Skeletal muscle tissue (tissue), 4 donors: Measurements from ENCODE around the gene CKAP5. TPM values are rescaled to one million over a fixed set of nuclear protein-coding genes. Genes with fewer than 3 reads are reported as not detected.

Experiments used
- H3K27ac ChIP-seq: one replicate; pipeline ENCODE4 v1.7.0; 2013; ENCODE audit warnings: mild to moderate bottlenecking, low read depth, low read length, inconsistent platforms
- H3K27me3 ChIP-seq, 3 donors: one replicate each; pipeline ENCODE4 v1.7.0; 2013; ENCODE audit warnings: low read length in 3 of 3; ENCODE audit not compliant: control insufficient read depth in 3 of 3, insufficient read depth in 3 of 3
- H3K36me3 ChIP-seq, 3 donors: one replicate each; pipeline ENCODE4 v1.7.0; 2013; ENCODE audit warnings: low read length in 3 of 3; ENCODE audit not compliant: control insufficient read depth in 3 of 3, insufficient read depth in 3 of 3
- H3K4me1 ChIP-seq, 3 donors: one replicate each; pipeline ENCODE4 v1.7.0; 2013; ENCODE audit warnings: low read length in 3 of 3, mild to moderate bottlenecking in 3 of 3; ENCODE audit not compliant: control insufficient read depth in 3 of 3, insufficient read depth in 3 of 3
- H3K4me3 ChIP-seq, 3 donors: one replicate each; pipeline ENCODE4 v1.7.0; 2013; ENCODE audit warnings: low read length in 3 of 3
- H3K9ac ChIP-seq, 3 donors: one replicate each; pipeline ENCODE4 v1.7.0; 2013; ENCODE audit warnings: low read length in 3 of 3, mild to moderate bottlenecking in 3 of 3, moderate library complexity in 2 of 3, low read depth in 1 of 3
- H3K9me3 ChIP-seq, 3 donors: one replicate each; pipeline ENCODE4 v1.7.0; 2013; ENCODE audit warnings: low read length in 3 of 3; ENCODE audit not compliant: control insufficient read depth in 3 of 3
- total RNA-seq: library from RNA; depleted of rRNA; stranded (reverse); fragments of >200 nt; gene quantifications from one replicate; pipeline ENCODE4 v1.2.3, GENCODE V29; 2014
- donor health status: Osteomylitis.

CKAP5 gene
- total RNA-seq, 1 donor from 2014 or later = 58.5 TPM

DNA sequence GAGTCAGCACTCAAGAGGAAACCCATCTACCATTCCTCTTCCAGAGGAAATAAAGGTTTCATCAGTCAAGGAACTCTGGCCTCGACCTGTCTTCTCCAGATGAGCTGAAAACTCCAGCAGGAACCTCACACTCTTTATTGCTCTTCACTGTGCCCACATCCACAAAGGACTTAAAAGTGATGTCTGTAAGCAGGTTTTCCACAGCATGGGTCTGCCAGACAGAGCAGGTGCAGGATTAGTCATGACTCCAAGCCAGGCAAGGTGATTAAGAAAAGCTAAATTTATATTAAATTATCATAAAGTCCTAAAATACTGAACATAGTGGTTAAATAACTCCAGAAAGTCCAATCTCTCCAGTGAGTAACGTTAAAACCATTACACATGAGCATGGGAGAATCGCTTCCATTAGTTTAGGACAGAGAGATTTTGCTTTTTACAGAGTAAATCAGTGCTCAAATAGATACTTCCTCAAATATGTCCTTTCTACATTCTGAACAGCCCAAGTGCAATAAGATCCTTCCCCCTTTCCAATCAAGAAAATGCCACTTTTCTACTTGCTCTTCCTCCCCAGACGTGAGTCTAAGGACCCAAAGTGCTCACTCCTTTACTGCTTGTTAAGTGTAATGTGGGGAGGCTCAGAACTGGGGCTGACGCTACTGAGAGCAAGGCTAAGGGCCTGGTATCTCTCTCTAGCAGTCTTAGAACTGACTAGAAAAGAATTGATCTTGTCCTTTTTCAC is 10.7 kb upstream of the CKAP5 start:
- Histone ChIP-seq H3K27me3 (no peaks in the 10 kb centered on the region), H3K36me3 (peaks cover 11 to 19% (median 12%) of the 10 kb centered on the region in 3 donors), H3K9me3 (no peaks in the 10 kb centered on the region), H3K4me1 (peaks cover 0 to 6% (median 6%) of the 10 kb centered on the region in 3 donors), H3K9ac (no peak overlapping the region), H3K27ac (no peak overlapping the region), H3K4me3 (no peak overlapping the region)

DNA sequence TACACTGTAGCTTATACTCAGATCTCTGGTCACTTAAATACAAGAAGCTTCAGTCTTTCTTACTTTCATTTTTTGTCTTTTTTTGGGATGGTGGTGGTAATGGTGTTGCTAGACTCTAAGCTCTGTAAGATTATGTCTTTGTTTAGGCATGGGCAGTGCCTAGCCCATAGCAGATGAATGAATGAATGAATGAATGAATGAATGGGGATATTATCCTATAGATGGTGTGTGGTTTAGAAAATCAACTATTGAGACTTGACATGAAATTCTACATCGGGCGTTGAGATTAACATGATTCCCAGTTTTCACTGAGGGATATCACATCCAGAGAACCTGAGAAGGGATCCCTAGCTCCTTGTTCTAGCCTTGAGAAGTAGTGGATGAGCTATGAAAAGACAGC is 9.8 kb upstream of the CKAP5 start:
- Histone ChIP-seq H3K9me3 (no peaks in the 10 kb centered on the region), H3K27ac (no peak overlapping the region), H3K36me3 (peaks cover 11 to 19% (median 12%) of the 10 kb centered on the region in 3 donors), H3K9ac (no peak overlapping the region), H3K4me1 (peaks cover 0 to 6% (median 5%) of the 10 kb centered on the region in 3 donors), H3K4me3 (no peak overlapping the region), H3K27me3 (no peaks in the 10 kb centered on the region)

DNA sequence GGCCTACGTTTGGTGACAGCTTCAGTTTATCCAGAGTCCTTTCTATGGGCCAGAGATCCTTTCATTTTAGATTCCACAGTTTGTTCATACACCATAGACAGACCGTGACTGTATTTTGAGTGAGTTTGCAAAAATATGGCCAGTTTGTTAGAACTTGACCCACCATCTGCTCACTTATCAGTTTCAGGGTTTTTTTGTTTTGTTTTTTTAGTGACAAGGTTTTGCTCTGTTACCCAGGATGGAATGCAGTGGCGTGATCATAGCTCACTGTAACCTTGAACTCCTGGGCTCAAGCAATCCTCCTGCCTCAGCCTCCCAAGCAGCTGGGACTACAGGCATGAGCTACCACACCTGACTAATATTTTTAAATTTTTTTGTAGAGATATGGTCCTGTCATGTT is 9.1 kb upstream of the CKAP5 start:
- Histone ChIP-seq H3K4me3 (no peak overlapping the region), H3K9me3 (no peaks in the 10 kb centered on the region), H3K27me3 (no peaks in the 10 kb centered on the region), H3K36me3 (peaks cover 11 to 15% (median 12%) of the 10 kb centered on the region in 3 donors), H3K9ac (no peak overlapping the region), H3K27ac (no peak overlapping the region), H3K4me1 (peaks cover 0 to under 1% (median 0%) of the 10 kb centered on the region in 3 donors)

DNA sequence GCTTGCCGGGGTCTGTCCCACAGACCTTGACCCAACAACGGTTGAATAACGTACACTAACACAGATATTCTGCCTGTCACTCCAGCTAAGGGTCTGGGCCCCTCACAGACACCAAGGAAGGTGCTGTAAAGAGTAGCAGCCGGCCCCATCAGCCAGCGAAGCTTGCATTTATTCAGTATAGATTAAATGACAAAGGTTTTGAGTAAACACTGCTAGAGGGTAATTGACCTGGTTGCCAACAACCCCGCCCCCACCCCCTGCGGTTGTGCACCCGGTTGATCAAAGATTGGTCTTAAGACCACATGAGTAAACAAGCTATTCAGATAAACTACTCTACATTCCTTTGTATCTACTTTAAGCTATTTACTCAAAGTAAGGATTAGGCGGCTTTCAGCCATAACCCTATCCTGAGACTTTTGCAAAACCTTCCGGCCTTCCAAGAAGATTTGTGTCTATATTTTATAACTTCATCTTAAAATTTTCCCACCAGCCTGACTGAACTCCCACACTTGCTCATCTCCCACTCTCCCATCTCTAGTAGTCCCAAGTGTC is 4.8 kb upstream of the CKAP5 start:
- H3K27ac ChIP-seq = no peak overlapping the region
- H3K9me3 ChIP-seq = no peaks in the 10 kb centered on the region
- H3K9ac ChIP-seq = no peak overlapping the region
- no peak overlapping the region for H3K4me3 ChIP-seq
- no peaks in the 10 kb centered on the region for H3K27me3 ChIP-seq
- peaks cover 0 to 3% (median 0%) of the 10 kb centered on the region in 3 donors for H3K4me1 ChIP-seq
- H3K36me3 ChIP-seq = no peaks in the 10 kb centered on the region

DNA sequence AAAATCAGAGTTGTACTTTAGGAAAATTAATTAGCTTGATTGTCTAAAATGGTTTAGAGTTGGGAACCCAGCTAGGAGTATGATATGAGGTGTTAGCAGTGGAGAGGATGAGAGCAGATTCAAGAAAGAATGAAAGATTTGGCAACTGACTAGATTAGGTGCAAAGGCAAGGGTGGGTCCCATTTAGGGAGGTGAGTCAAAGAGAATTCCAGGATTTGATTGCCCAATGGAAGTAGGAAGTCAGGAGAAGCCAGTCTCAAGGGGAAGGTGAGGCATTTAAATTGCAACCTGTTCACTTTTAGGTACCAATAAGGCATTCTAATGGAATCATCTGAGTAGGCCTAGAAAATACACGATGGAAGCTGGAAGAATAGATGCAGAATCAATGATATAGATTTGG is 3.6 kb upstream of the CKAP5 start:
- no peaks in the 10 kb centered on the region for H3K36me3 ChIP-seq
- H3K9ac ChIP-seq = no peak overlapping the region
- no peak overlapping the region for H3K27ac ChIP-seq
- H3K27me3 ChIP-seq = no peaks in the 10 kb centered on the region
- no peak overlapping the region for H3K4me3 ChIP-seq
- no peaks in the 10 kb centered on the region for H3K9me3 ChIP-seq
- H3K4me1 ChIP-seq = peaks cover 5 to 9% (median 7%) of the 10 kb centered on the region in 3 donors

DNA sequence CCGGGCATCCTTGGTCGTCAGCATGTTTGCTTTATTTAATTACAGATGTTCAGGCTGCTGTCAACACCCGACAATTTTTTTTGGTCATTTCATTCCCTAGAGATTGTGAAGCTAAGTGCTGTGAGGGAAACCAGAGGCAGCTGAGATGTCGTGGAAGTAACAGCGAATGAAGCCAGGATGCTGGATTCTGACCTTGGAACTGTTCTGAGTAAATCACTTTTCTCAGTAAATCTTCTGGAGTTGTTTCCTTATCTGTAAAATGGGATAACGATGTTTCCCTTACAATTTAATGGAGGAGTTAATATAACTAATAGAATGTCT is 390 bp upstream of the CKAP5 start:
- no peaks in the 10 kb centered on the region for H3K9me3 ChIP-seq
- peaks cover 7 to 9% (median 8%) of the 10 kb centered on the region in 3 donors for H3K4me1 ChIP-seq
- H3K4me3 ChIP-seq = peak overlapping the region; percentile 88 to 99 (median 93)
- peak overlapping the region; percentile 76 to 94 (median 85) for H3K9ac ChIP-seq
- H3K27me3 ChIP-seq = no peaks in the 10 kb centered on the region
- no peak overlapping the region for H3K27ac ChIP-seq
- H3K36me3 ChIP-seq = no peaks in the 10 kb centered on the region

DNA sequence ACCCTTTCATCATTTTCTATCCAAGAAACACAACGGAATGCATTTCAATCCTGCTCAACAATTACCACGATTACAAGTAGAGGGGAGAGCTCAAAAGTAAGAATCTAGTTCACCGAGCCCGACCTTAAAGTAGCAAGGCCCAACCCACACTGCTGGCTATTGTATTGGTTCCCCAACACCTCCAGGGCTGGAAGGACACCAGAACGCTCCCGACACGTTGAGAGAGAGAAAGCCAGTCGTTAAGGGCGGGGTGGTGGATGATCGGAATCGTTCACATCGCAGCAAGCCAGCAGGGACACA is 690 bp downstream of the CKAP5 start:
- Histone ChIP-seq H3K27me3 (no peaks in the 10 kb centered on the region), H3K9me3 (no peaks in the 10 kb centered on the region), H3K27ac (peak overlapping the region; percentile 79), H3K4me3 (peak overlapping the region; percentile 88 to 99 (median 93)), H3K4me1 (peaks cover 7 to 9% (median 8%) of the 10 kb centered on the region in 3 donors), H3K9ac (peak overlapping the region; percentile 85 to 94 (median 94)), H3K36me3 (no peaks in the 10 kb centered on the region)

DNA sequence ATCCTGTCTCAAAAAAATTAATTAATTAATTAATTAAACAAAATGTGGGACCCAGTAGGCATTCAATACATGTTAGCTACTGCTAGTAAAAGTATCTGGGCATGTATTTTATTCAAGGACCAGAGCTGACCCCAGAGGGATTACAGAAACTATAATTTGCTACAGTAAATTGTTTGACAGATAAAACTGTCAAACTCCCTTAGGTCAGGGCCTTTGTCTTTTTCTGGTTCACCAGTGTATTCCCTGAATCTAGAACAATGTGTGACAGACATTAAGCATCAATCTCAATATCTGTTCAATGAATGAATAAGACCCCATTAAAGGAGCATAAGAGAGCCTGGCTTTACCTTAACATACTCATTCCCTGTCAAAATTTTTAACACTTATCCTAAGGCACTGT is 6.0 kb downstream of the CKAP5 start:
- Histone ChIP-seq H3K9me3 (no peaks in the 10 kb centered on the region), H3K27me3 (no peaks in the 10 kb centered on the region), H3K4me3 (no peak overlapping the region), H3K4me1 (peaks cover 1 to 6% (median 5%) of the 10 kb centered on the region in 3 donors), H3K9ac (no peak overlapping the region), H3K36me3 (no peaks in the 10 kb centered on the region), H3K27ac (no peak overlapping the region)

DNA sequence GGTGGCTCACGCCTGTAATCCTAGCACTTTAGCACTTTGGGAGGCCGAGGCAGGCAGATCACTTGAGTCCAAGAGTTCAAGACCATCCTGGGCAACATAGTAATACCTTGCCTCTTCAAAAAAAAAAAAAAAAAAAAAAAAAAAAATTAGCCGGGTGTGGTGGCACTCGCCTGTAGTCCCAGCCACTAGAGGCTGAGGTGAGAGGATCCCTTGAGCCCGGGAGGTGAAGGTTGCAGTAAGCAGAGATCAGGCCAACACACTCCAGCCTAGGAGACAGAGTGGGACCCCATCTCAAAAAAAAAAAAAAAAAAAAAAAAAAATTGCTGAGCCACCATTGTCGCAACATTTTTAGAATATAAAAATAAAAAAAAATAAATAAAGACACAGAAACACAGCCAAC is 7.6 kb downstream of the CKAP5 start:
- H3K9ac ChIP-seq = no peak overlapping the region
- H3K36me3 ChIP-seq = no peaks in the 10 kb centered on the region
- no peak overlapping the region for H3K4me3 ChIP-seq
- H3K9me3 ChIP-seq = no peaks in the 10 kb centered on the region
- H3K4me1 ChIP-seq = peaks cover 0 to 4% (median 0%) of the 10 kb centered on the region in 3 donors
- H3K27me3 ChIP-seq = no peaks in the 10 kb centered on the region
- no peak overlapping the region for H3K27ac ChIP-seq

DNA sequence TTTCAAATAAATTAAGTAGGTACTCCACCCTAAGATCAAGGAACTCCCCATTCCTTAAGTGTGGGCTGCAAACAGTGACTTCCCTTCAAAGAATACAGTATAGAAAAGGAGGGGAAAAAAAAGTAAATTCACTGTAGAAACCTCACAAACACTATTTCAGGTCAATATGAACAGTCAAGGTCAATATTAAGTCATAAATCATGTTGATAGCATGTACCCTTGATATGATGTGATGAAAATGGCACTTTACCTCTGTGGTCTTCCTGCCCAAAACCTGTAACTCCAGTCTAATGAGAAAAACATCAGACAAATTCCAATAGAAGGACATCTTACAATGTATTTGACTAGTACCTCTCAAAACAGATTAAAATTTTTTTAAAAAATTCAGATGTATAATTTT is 8.2 kb downstream of the CKAP5 start:
- Histone ChIP-seq H3K27ac (no peak overlapping the region), H3K27me3 (no peaks in the 10 kb centered on the region), H3K9me3 (no peaks in the 10 kb centered on the region), H3K4me3 (no peak overlapping the region), H3K9ac (no peak overlapping the region), H3K4me1 (peaks cover 0 to 4% (median 0%) of the 10 kb centered on the region in 3 donors), H3K36me3 (no peaks in the 10 kb centered on the region)
